K562 (cell line): ENCODE data around the gene MBP. TPM values are rescaled to one million over a fixed set of nuclear protein-coding genes. Genes with fewer than 3 reads are reported as not detected.

Experiments
- ATAC-seq: fragments of 200-7000 bp; cut with Tn5 transposase; 3 replicates; pipeline ENCODE4 v1.9.1; 2020; ENCODE audit warnings: moderate library complexity
- BruUV-seq: library from RNA; stranded (reverse); fragments of 400-500 nt; replicated peaks from 2 replicates; lab custom pipeline; 2021; lab: Mats Ljungman, UMichigan
- CTCF ChIA-PET: fragments of 300-600 bp; formaldehyde crosslinking; extraction: SDS; loops from one replicate; lab custom pipeline; 2021; ENCODE audit warnings: low intra/inter-chr PET ratio; lab: Yijun Ruan, JAX
- POLR2A ChIA-PET: fragments of 300-600, 350-650 bp; sonication (Branson Sonifier 250); formaldehyde crosslinking; extraction: SDS; loops from one replicate; lab custom pipeline; 2021; ENCODE audit warnings: antibody characterized with exemption, inconsistent platforms; lab: Yijun Ruan, JAX
- DNase-seq, 4 experiments: peaks; one replicate each; pipeline versions ENCODE4 v3.0.0 to v3.0.0-alpha.2; 2011 to 2018; ENCODE audit warnings: low spot score in 3 of 4, mixed read lengths in 3 of 4; ENCODE audit errors: extremely low read depth in 1 of 4
- FAIRE-seq: peaks from 2 replicates; lab custom pipeline; 2011; peaks lifted over from hg19 to GRCh38; lab: Jason Lieb, UNC
- H2AFZ ChIP-seq: 2 replicates; pipeline ENCODE4 v1.6.0; 2011; ENCODE audit warnings: low read depth, low read length, control low read depth, inconsistent platforms
- H3K27ac ChIP-seq: fragments of 200-600 bp; 3 replicates; pipeline ENCODE4 v1.8.0; 2011; ENCODE audit warnings: low read depth, mild to moderate bottlenecking, control low read depth, inconsistent platforms, low read length, moderate library complexity, mixed read lengths; ENCODE audit errors: extremely low read depth
- H3K27me3 ChIP-seq, 2 experiments: fragments of 300-600 bp in 1 of 2; 2 replicates in 1 of 2; 3 replicates in 1 of 2; pipeline versions ENCODE4 v1.6.0 to v1.8.0; 2011; ENCODE audit warnings: inconsistent platforms in 2 of 2, low read length in 2 of 2, mild to moderate bottlenecking in 1 of 2, mixed read lengths in 1 of 2, moderate library complexity in 1 of 2; ENCODE audit not compliant: control insufficient read depth in 2 of 2, insufficient read depth in 2 of 2
- H3K36me3 ChIP-seq: fragments of 300-600 bp; 3 replicates; pipeline ENCODE4 v1.8.0; 2011; ENCODE audit warnings: mild to moderate bottlenecking, low read length, inconsistent platforms; ENCODE audit not compliant: control insufficient read depth, insufficient read depth
- H3K4me1 ChIP-seq, 2 experiments: fragments of 200-600 bp in 1 of 2; replicated peaks in 1 of 2; 2 replicates in 1 of 2; 3 replicates in 1 of 2; pipeline versions ENCODE4 v1.5.1 to v1.8.0; 2011; ENCODE audit warnings: inconsistent platforms in 2 of 2, low read length in 2 of 2, mild to moderate bottlenecking in 1 of 2, mixed read lengths in 1 of 2, moderate library complexity in 1 of 2; ENCODE audit not compliant: control insufficient read depth in 2 of 2, insufficient read depth in 2 of 2
- H3K4me2 ChIP-seq: 2 replicates; pipeline ENCODE4 v1.6.1; 2011; ENCODE audit warnings: low read length, control low read depth, inconsistent platforms, mixed read lengths; ENCODE audit not compliant: insufficient read depth
- H3K4me3 ChIP-seq: fragments of 200-600 bp; sonication (generic), shearing (Covaris generic); 2 replicates; pipeline ENCODE4 v1.5.1; 2016; ENCODE audit warnings: control low read depth, inconsistent platforms
- H3K79me2 ChIP-seq: fragments of 200-600 bp; 3 replicates; pipeline ENCODE4 v1.8.0; 2011; ENCODE audit warnings: low read length, inconsistent platforms; ENCODE audit not compliant: control insufficient read depth, insufficient read depth
- H3K9ac ChIP-seq, 2 experiments: 2 replicates each; pipeline versions ENCODE4 v1.6.0 to v1.6.1; 2011; ENCODE audit warnings: low read depth in 2 of 2, low read length in 2 of 2, control low read depth in 1 of 2, inconsistent platforms in 1 of 2, mild to moderate bottlenecking in 1 of 2, mixed read lengths in 1 of 2; ENCODE audit not compliant: insufficient read depth in 1 of 2
- H3K9me1 ChIP-seq: one replicate; pipeline ENCODE4 v1.6.0; 2011; ENCODE audit warnings: inconsistent platforms, mild to moderate bottlenecking, low read length, moderate library complexity; ENCODE audit not compliant: control insufficient read depth, insufficient read depth
- H3K9me3 ChIP-seq: replicated peaks from 2 replicates; pipeline ENCODE4 v1.5.1; 2011; ENCODE audit warnings: low read depth, low read length, inconsistent platforms; ENCODE audit not compliant: control insufficient read depth, insufficient read depth
- H4K20me1 ChIP-seq: replicated peaks from 2 replicates; pipeline ENCODE4 v1.6.1; 2011; ENCODE audit warnings: low read length, inconsistent platforms, mixed read lengths; ENCODE audit not compliant: control insufficient read depth, insufficient read depth
- CBX3 ChIP-seq, 2 experiments: IDR thresholded peaks; 1 replicate in 1 of 2; 2 replicates in 1 of 2; pipeline ENCODE4 v1.6.1; 2012; ENCODE audit warnings: inconsistent platforms in 2 of 2, low read length in 2 of 2, borderline replicate concordance in 1 of 2, control low read depth in 1 of 2
- CCNT2 ChIP-seq: IDR thresholded peaks from 2 replicates; pipeline ENCODE4 v1.6.1; 2011; ENCODE audit warnings: borderline replicate concordance, low read depth, mild to moderate bottlenecking, moderate library complexity, mixed read lengths, low read length; ENCODE audit not compliant: insufficient read length; ENCODE audit errors: extremely low read depth
- ELF2 ChIP-seq: fragments of 250-450 bp; sonication (Bioruptor Pico); IDR thresholded peaks from 2 replicates; pipeline ENCODE4 v1.5.0; 2021; ENCODE audit warnings: mild to moderate bottlenecking
- ESRRB ChIP-seq: fragments of 250-450 bp; sonication (Bioruptor Pico); IDR thresholded peaks from 2 replicates; pipeline ENCODE4 v1.5.0; 2020; ENCODE audit warnings: mild to moderate bottlenecking, moderate library complexity, borderline replicate concordance
- MAFK ChIP-seq: IDR thresholded peaks from 2 replicates; pipeline ENCODE4 v1.6.1; 2011; ENCODE audit warnings: low read length, improper control_type of control experiment
- NFATC3 ChIP-seq: fragments of 450-650 bp; IDR thresholded peaks from 2 replicates; pipeline ENCODE4 v1.6.1; 2017; ENCODE audit warnings: mild to moderate bottlenecking
- NFIC ChIP-seq: fragments of 450-650 bp; IDR thresholded peaks from 2 replicates; pipeline ENCODE4 v1.6.1; 2017; ENCODE audit warnings: mild to moderate bottlenecking, inconsistent platforms
- PHF21A ChIP-seq: fragments of 450-650 bp; IDR thresholded peaks from 2 replicates; pipeline ENCODE4 v1.6.1; 2017; ENCODE audit warnings: low read depth, borderline replicate concordance
- POLR2A ChIP-seq: fragments of 450-650 bp; conservative IDR thresholded peaks from 2 replicates; pipeline ENCODE4 v1.6.1; 2016
- RCOR1 ChIP-seq, 2 experiments: IDR thresholded peaks; 2 replicates each; pipeline ENCODE4 v1.6.1; 2012; ENCODE audit warnings: low read depth in 2 of 2, low read length in 2 of 2, borderline replicate concordance in 1 of 2, improper control_type of control experiment in 1 of 2
- SAP30 ChIP-seq: fragments of 200-600 bp; sonication (generic); IDR thresholded peaks from 2 replicates; pipeline ENCODE4 v1.6.1; 2012; ENCODE audit warnings: borderline replicate concordance, low read depth, mild to moderate bottlenecking, moderate library complexity, low read length, control low read depth, inconsistent platforms; ENCODE audit not compliant: insufficient read depth, poor library complexity, severe bottlenecking
- SLC30A9 ChIP-seq: fragments of 250-450 bp; sonication (Bioruptor Pico); IDR thresholded peaks from 2 replicates; pipeline ENCODE4 v1.8.0; 2022; ENCODE audit warnings: mild to moderate bottlenecking, moderate library complexity
- SRSF1 ChIP-seq: fragments of 200-400 bp; formaldehyde crosslinking; IDR thresholded peaks from 2 replicates; pipeline ENCODE4 v1.6.1; 2017; ENCODE audit warnings: mild to moderate bottlenecking, low read depth, low read length, moderate library complexity
- TAF1 ChIP-seq: IDR thresholded peaks from 2 replicates; pipeline ENCODE4 v1.6.1; 2011; ENCODE audit warnings: mild to moderate bottlenecking, low read length, moderate library complexity; ENCODE audit not compliant: insufficient read depth, control insufficient read depth, severe bottlenecking; ENCODE audit errors: extremely low read depth
- ZFP30 ChIP-seq: fragments of 250-450 bp; sonication (Bioruptor Pico); IDR thresholded peaks from 2 replicates; pipeline ENCODE4 v1.8.0; 2022; ENCODE audit warnings: moderate library complexity, mild to moderate bottlenecking, inconsistent platforms, borderline replicate concordance
- ZNF586 ChIP-seq: fragments of 450-650 bp; formaldehyde crosslinking; conservative IDR thresholded peaks from 2 replicates; pipeline ENCODE4 v1.4.0; 2020; ENCODE audit warnings: mild to moderate bottlenecking, moderate library complexity
- WGBS: fragments of 100-300 bp; shearing (Covaris generic); methylation state at CpG from one replicate; pipeline ENCODE4 v1.1.6; 2016; ENCODE audit warnings: low coverage, mixed read lengths; ENCODE audit not compliant: insufficient coverage; ENCODE audit errors: missing lambda C conversion rate; 5-methylcytosine and 5-hydroxymethylcytosine counted together
- in situ Hi-C: fragments of 300-500 bp; cut with MboI; formaldehyde crosslinking; loops from 4 replicates; pipeline ENCODE4 v1.15.0; 2018; ENCODE audit warnings: inconsistent platforms, mixed read lengths
- intact Hi-C: fragments of 100-400 bp; cut with micrococcal nuclease; formaldehyde crosslinking; loops from 2 replicates; pipeline ENCODE4 v1.14.2; 2022
- polyA plus RNA-seq, 8 experiments: library from polyadenylated mRNA; depleted of rRNA in 4 of 8; stranded (reverse) in 5 of 8; unstranded in 3 of 8; fragments of >200 nt; fragmentation: Nextera tagmentation in 2 of 8; fragmentation: Illumina TruSeq in 1 of 8; extraction: Ambion mirVana in 2 of 8; extraction: Trizol in 1 of 8; gene quantifications; 2 replicates each; pipeline versions ENCODE4 v1.2.1 to v1.2.3, GENCODE V29; 2011 to 2014; ENCODE audit warnings: inconsistent platforms in 1 of 8, missing spikeins in 1 of 8
- total RNA-seq, 7 experiments: library from RNA; depleted of rRNA in 6 of 7; stranded (reverse); fragments of >200 nt in 6 of 7; fragmentation: Illumina TruSeq in 2 of 7; extraction: Trizol in 2 of 7; gene quantifications; 2 replicates each; pipeline versions ENCODE4 v1.2.1 to v1.2.3, GENCODE V29; 2011 to 2021; ENCODE audit warnings: low replicate concordance in 1 of 7

The MBP gene
- total and polyA plus RNA-seq, 9 of the 15 experiments (the other 6 are each of a cell fraction or from before 2014, with no cell fraction given): 0.09 TPM; not detected in 8

GRCh38 chr18:76985156-76985950 lies 147.2 kb downstream of the MBP start (continued):
- no peak for TF ChIP-seq CCNT2
- no peak for TF ChIP-seq SLC30A9
- TF ChIP-seq NFATC3: no peak
- no peak for TF ChIP-seq POLR2A
- TF ChIP-seq MAFK: no peak
- no peak for TF ChIP-seq PHF21A

- WGBS: 4% methylated on average over 32 of the region's 40 CpGs
- Histone ChIP-seq H4K20me1 (no peaks in the 10 kb centered on the region; the same call in 1 of the 2 replicates), H2AFZ (no peak overlapping the region), H3K79me2 (no peaks in the 10 kb centered on the region), H3K9me3 (no peaks in the 10 kb centered on the region), H3K4me3 (no peak overlapping the region), H3K36me3 (no peaks in the 10 kb centered on the region), H3K9me1 (no peaks in the 10 kb centered on the region), H3K4me1 (peaks cover 0 to 8% of the 10 kb centered on the region in 2 experiments; a peak in 2 of 5 replicates), H3K4me2 (no peak overlapping the region), H3K9ac (no peak overlapping the region), H3K27ac (no peak overlapping the region), H3K27me3 (peaks cover 29 to 75% of the 10 kb centered on the region in 2 experiments)
- BruUV-seq: no TSS peak
- DNase-seq (no peak), FAIRE-seq (no peak), ATAC-seq (no peak)
- ChIA-PET CTCF (interaction anchor here (2.0 to 2.1 kb wide), 2 partner anchors 110 to 182 kb away, joined by 10 to 20 read pairs; no protein-coding TSS in a partner anchor), POLR2A (interaction anchor here (0.5 to 1.2 kb wide), 4 partner anchors 121 to 803 kb away, joined by 3 read pairs; no protein-coding TSS in a partner anchor)
- intact Hi-C loops (no loop called here), in situ Hi-C loops (loop anchor here (5.0 kb wide), 1 partner anchor 177 kb away; no protein-coding TSS in a partner anchor)
- TF ChIP-seq SAP30 (no peak), ESRRB (no peak), SRSF1 (no peak), TAF1 (no peak), RCOR1 (IDR thresholded peaks at IDR 0.05; ENCODE audit: borderline replicate concordance in 1 of 2, low read depth in 2 of 2, low read length in 2 of 2) (no peak), NFIC (no peak), ZNF586 (no peak), ELF2 (CRISPR knock-in tag) (no peak), ZFP30 (CRISPR knock-in tag) (no peak), CBX3 (IDR thresholded peaks at IDR 0.05; ENCODE audit: borderline replicate concordance in 1 of 2, low read length in 2 of 2) (no peak)
These were observed 148.1 kb downstream of the MBP start for GRCh38 chr18:76984193-76985155.
